ENCODE results near the gene PHF23. TPM values are rescaled to one million over a fixed set of nuclear protein-coding genes. Genes with fewer than 3 reads are reported as not detected.
A peak's percentile ranks its signal among the peaks of the same experiment; 100 is the strongest.

Gene PHF23
- total RNA-seq, 1 donor from 2014 or later = 78.0 TPM

DNA sequence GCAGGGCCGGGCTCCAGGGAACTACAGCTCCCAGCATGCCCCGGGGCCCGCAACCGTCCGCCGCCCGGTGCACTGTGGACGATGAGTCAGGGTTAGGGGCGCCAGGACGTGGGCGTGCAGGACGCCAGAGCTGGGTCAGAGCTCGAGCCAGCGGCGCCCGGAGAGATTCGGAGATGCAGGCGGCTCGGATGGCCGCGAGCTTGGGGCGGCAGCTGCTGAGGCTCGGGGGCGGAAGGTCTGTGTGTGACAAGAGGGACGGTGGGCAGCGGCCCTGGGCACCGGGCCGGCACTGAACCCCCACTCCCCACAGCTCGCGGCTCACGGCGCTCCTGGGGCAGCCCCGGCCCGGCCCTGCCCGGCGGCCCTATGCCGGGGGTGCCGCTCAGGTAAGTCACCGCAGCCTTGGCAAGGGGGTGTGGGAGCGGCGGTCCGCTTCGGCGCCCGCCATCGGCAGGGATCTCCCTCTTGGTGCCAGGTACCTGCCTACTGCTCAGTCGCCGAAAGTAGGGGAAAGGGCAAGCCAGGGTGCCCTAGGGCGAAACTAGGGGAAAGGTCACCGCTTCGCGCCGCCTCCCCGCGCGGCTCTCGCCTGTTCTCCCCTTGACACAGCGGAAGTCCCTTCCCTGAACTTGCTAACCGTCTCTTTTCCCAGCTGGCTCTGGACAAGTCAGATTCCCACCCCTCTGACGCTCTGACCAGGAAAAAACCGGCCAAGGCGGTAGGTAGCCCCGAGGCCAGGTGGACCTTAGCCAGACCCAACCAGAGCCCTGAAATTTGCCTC lies 19.3 kb downstream of the PHF23 start, which contains the start of the genes ACADVL and DLG4:
Gene ACADVL, plus strand, starts transcription at position 127 of the 781 bp plus-strand sequence. Its CDS starts 47 bp downstream, at position 174.
Gene DLG4, minus strand, starts transcription at position 25 of the 781 bp plus-strand sequence.
- H3K4me2 ChIP-seq (ENCODE audit: low read length) = peak within 1 kb of the TSS; percentile 92
- no peaks in the 10 kb centered on the region for H3K27me3 ChIP-seq (ENCODE audit: insufficient read depth, low read length)
- peaks cover 59% of the 10 kb centered on the region for H4K20me1 ChIP-seq (ENCODE audit: insufficient read depth, low read length)
- Mint-ChIP-seq H3K36me3 (ENCODE audit: low read depth, unreplicated experiment) (peaks cover 20% of the 10 kb centered on the region), H3K9me3 (ENCODE audit: unreplicated experiment) (no peaks in the 10 kb centered on the region), H3K27ac (ENCODE audit: unreplicated experiment) (peak within 1 kb of the TSS; percentile 98), H3K27me3 (ENCODE audit: low read depth, unreplicated experiment) (no peaks in the 10 kb centered on the region), H3K4me1 (ENCODE audit: low read depth, unreplicated experiment) (peaks cover 29% of the 10 kb centered on the region), H3K4me3 (ENCODE audit: unreplicated experiment) (peak within 1 kb of the TSS; percentile 96)
- DNase-seq (ENCODE audit: low read depth) (peak; percentile 78), FAIRE-seq (no peak)
- no peaks in the 10 kb centered on the region for H3K9me3 ChIP-seq (ENCODE audit: insufficient read depth, low read depth, low read length)
- TF ChIP-seq, protein P1, sequence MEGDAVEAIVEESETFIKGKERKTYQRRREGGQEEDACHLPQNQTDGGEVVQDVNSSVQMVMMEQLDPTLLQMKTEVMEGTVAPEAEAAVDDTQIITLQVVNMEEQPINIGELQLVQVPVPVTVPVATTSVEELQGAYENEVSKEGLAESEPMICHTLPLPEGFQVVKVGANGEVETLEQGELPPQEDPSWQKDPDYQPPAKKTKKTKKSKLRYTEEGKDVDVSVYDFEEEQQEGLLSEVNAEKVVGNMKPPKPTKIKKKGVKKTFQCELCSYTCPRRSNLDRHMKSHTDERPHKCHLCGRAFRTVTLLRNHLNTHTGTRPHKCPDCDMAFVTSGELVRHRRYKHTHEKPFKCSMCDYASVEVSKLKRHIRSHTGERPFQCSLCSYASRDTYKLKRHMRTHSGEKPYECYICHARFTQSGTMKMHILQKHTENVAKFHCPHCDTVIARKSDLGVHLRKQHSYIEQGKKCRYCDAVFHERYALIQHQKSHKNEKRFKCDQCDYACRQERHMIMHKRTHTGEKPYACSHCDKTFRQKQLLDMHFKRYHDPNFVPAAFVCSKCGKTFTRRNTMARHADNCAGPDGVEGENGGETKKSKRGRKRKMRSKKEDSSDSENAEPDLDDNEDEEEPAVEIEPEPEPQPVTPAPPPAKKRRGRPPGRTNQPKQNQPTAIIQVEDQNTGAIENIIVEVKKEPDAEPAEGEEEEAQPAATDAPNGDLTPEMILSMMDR (IDR thresholded peaks at IDR 0.05; ENCODE audit: insufficient read depth, low read depth, low read length) = no peak
- no peak for TF ChIP-seq EZH2 (IDR thresholded peaks at IDR 0.05; ENCODE audit: insufficient read depth, low read length)
- peaks cover 50% of the 10 kb centered on the region for H3K79me2 ChIP-seq (ENCODE audit: insufficient read depth, low read length)
- H3K4me3 ChIP-seq (ENCODE audit: insufficient read depth, low read depth, low read length) = peak within 1 kb of the TSS; percentile 73
- H3K4me1 ChIP-seq (ENCODE audit: insufficient read depth, low read length) = peaks cover 37% of the 10 kb centered on the region
- H3K9ac ChIP-seq (ENCODE audit: low read length) = peak within 1 kb of the TSS; percentile 93
- H3K27ac ChIP-seq (ENCODE audit: low read depth, low read length) = peak within 1 kb of the TSS; percentile 80
- H3K36me3 ChIP-seq (ENCODE audit: insufficient read depth, low read length) = peaks cover 13% of the 10 kb centered on the region
- peak within 1 kb of the TSS; percentile 36 for H2AFZ ChIP-seq (ENCODE audit: low read depth, low read length)

DNA sequence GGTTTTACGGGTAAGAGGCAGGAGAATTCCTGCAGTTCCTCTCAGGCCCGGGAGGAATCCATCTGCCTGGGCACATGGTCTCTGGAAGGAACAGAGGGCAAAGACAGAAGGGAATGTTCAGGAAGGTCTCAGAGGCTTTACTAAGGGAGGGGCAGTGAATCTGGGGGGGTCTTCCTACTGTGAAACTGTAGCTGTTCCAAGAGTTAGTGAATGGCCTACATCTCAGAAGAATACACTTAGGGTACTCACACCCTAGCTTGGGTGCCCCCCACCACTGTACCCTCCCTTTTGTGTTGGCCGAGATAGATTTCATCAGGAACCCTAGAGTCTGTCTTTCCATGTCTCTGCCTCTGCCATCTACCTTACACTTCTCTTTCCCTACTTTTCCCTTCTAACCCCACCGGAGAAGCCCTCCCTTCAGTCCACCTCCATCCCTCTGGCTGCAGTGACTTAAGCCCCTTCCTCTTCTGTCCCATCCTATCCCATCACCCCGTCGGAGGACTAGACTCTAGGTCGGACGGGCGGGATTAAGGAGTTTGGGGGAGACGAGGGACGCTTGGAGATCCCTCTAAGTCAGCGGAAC lies 19.9 kb downstream of the PHF23 start:
- FAIRE-seq (no peak), DNase-seq (ENCODE audit: low read depth) (no peak)
- Histone ChIP-seq H2AFZ (ENCODE audit: low read depth, low read length) (peak overlapping the region; percentile 36), H3K27me3 (ENCODE audit: insufficient read depth, low read length) (no peaks in the 10 kb centered on the region), H3K4me3 (ENCODE audit: insufficient read depth, low read depth, low read length) (peak overlapping the region; percentile 73), H3K9me3 (ENCODE audit: insufficient read depth, low read depth, low read length) (no peaks in the 10 kb centered on the region), H3K27ac (ENCODE audit: low read depth, low read length) (peak overlapping the region; percentile 80), H3K9ac (ENCODE audit: low read length) (peak overlapping the region; percentile 93), H3K79me2 (ENCODE audit: insufficient read depth, low read length) (peaks cover 51% of the 10 kb centered on the region), H3K4me2 (ENCODE audit: low read length) (peak overlapping the region; percentile 92), H3K4me1 (ENCODE audit: insufficient read depth, low read length) (peaks cover 38% of the 10 kb centered on the region), H3K36me3 (ENCODE audit: insufficient read depth, low read length) (peaks cover 13% of the 10 kb centered on the region), H4K20me1 (ENCODE audit: insufficient read depth, low read length) (peaks cover 61% of the 10 kb centered on the region)
- Mint-ChIP-seq H3K4me1 (ENCODE audit: low read depth, unreplicated experiment) (peaks cover 29% of the 10 kb centered on the region), H3K27me3 (ENCODE audit: low read depth, unreplicated experiment) (no peaks in the 10 kb centered on the region), H3K4me3 (ENCODE audit: unreplicated experiment) (peak overlapping the region; percentile 96), H3K27ac (ENCODE audit: unreplicated experiment) (peak overlapping the region; percentile 98), H3K36me3 (ENCODE audit: low read depth, unreplicated experiment) (peaks cover 17% of the 10 kb centered on the region), H3K9me3 (ENCODE audit: unreplicated experiment) (no peaks in the 10 kb centered on the region)
- TF ChIP-seq EZH2 (IDR thresholded peaks at IDR 0.05; ENCODE audit: insufficient read depth, low read length) = no peak
- TF ChIP-seq, protein P1 (IDR thresholded peaks at IDR 0.05; ENCODE audit: insufficient read depth, low read depth, low read length) = no peak
